GM15510 (cell line): ENCODE data around the gene RXFP2.

Experiments
- POLR2A ChIP-seq: IDR thresholded peaks from 3 replicates; pipeline ENCODE4 v1.6.1; 2011; ENCODE audit warnings: borderline replicate concordance; ENCODE audit not compliant: insufficient read length; ENCODE audit errors: extremely low read depth

The RXFP2 gene, protein sequence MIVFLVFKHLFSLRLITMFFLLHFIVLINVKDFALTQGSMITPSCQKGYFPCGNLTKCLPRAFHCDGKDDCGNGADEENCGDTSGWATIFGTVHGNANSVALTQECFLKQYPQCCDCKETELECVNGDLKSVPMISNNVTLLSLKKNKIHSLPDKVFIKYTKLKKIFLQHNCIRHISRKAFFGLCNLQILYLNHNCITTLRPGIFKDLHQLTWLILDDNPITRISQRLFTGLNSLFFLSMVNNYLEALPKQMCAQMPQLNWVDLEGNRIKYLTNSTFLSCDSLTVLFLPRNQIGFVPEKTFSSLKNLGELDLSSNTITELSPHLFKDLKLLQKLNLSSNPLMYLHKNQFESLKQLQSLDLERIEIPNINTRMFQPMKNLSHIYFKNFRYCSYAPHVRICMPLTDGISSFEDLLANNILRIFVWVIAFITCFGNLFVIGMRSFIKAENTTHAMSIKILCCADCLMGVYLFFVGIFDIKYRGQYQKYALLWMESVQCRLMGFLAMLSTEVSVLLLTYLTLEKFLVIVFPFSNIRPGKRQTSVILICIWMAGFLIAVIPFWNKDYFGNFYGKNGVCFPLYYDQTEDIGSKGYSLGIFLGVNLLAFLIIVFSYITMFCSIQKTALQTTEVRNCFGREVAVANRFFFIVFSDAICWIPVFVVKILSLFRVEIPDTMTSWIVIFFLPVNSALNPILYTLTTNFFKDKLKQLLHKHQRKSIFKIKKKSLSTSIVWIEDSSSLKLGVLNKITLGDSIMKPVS

DNA sequence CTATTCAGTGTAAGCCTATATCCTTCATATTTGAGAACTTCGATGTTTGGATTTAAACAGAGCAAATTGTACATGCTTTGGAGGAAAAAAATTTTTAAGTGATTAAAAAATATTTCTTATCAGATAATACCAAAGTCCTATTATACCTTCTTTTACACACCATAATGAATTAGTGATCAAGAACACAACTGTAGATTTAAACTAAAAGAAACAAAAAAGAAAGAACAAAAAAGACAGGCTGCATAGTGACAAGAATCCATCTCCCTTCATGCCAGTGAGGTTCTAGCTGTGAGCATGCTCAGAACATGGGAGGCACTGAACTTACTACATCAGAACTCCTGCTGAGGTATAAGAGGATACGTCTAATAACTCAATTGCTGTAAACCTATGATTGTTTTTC is at the start of gene RXFP2:
Gene RXFP2, plus strand, starts transcription at position 301 of the 400 bp plus-strand sequence. Its CDS starts 87 bp downstream, at position 388.
- no peak for TF ChIP-seq POLR2A

DNA sequence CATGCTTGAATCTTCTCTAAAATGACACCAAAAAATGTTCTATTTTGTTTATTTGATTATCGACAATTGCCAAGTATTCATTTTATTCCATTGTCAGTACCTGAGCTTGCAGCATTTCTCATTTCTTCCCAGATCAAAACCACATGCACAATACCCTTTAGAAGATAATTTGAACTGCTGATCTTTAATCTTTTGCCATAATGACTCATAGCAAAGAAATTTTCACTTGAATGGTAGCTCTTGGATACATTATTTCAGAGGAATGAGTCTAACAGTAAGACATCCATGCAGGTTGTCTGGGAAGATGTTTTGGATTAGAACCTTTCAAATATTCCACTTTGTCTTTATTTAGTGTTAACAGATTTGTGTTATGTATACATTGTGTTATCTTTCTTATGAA is 42.0 kb upstream of the RXFP2 start:
- TF ChIP-seq POLR2A = no peak

DNA sequence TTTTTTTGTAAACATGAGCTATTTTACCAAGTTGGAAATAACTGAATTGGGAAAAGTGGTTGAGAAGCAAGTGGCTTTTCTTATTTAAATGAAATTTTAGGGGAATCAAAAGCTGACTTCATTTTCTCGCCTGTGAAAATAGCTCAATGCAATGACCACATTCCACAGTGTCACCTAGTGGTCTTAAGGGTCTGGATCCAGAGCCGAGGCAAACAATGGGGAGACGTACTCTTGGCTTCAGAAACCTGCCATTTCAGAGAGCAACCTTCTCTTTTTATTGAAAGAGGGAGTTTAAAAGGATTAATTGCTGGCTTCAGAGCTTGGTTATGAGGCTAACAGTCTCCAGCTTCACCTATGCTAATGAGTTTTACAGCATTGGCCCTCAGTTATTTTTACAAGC is 39.7 kb upstream of the RXFP2 start:
- no peak for TF ChIP-seq POLR2A

DNA sequence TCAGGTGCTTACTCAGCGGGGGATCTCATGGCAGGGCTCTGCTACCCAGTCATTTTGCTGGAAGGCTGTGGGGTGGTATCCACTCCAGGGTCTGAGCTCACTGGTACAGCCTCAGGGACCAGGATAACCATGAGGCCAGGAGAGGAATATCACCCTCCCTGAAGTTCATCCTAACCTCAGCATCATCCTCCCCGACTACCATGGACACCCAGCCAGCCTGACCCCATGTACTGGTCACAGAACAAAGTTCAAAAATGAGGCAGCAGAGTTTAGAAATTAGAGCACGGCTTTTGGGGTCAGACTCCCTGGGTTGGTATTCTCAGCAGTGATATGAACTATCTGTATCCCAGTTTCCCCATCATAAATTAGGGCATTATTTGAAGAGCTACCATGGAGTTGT is 35.5 kb upstream of the RXFP2 start:
- no peak for TF ChIP-seq POLR2A

DNA sequence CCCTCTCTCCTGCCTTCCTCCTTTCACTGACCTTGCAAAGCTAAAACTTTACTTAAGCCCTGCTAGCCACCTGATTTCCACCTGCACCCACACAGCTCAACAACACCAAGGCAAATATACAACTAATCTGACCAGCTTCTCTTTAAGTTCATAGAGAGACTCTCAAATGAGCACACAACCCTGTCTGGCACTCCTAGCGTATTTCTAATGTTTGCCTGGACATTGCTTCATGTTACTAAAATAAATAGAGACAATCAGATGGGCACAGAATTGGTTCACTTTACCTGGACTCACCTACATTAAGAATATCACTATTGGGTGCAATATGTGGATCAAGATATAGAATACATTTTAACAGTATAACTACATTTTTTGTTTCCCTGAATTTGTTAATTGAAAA is 33.2 kb upstream of the RXFP2 start:
- no peak for TF ChIP-seq POLR2A

DNA sequence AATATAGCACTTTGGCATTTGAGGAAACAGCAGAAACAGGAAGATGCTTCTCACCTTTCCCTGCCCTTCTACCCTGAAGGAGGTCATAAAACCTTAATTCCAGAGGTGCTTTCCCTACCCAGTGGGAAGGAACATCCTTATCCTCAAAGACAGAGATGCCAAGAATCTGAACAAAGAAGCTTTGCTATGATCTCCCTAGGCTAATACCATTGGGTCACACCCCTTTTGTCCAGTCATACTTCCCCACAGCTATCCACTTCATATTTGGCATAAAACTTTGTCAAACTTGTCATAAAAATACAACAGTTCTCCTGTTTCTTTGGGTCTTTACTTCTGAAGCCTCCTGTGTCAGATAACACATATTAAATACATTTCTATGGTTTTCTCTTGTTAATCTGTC is 21.7 kb upstream of the RXFP2 start:
- no peak for TF ChIP-seq POLR2A

DNA sequence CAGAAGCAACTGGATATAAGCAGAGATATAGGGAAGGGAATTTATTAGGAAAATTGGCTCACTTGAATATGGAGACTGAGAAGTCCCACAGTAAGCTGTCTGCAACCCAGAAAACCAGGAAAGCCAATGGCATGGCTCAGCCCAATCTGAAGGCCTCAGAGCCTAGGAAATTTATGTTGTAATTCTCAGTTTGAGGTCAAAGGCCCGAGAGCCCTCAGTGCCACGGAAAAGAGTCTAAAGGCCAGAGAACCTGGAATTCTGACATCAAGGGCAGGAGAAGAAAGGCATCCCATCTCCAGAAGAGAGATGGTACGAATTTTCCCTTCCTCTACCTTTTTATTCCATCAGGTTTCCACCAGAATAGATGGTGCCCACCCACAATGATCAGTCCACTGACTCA is 20.1 kb upstream of the RXFP2 start:
- TF ChIP-seq POLR2A = no peak

DNA sequence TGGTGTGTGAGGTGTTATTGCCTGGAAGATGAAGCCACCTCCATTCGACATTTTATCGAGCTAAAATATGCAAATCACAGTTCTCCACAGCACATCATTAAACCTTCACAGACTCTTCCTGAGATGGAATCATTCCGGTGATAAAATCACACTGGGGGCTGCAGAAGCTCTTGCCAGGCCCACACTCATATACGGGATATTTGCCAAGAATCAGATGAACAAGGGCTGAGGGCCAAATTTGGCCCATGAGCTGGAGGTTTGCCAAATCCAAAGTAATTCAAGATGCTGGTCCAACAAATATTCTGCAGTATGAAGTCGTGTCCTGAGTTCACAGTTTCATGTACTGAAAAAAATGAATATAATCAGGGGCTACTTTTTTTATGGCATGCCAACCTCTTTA is 16.7 kb upstream of the RXFP2 start:
- no peak for TF ChIP-seq POLR2A

DNA sequence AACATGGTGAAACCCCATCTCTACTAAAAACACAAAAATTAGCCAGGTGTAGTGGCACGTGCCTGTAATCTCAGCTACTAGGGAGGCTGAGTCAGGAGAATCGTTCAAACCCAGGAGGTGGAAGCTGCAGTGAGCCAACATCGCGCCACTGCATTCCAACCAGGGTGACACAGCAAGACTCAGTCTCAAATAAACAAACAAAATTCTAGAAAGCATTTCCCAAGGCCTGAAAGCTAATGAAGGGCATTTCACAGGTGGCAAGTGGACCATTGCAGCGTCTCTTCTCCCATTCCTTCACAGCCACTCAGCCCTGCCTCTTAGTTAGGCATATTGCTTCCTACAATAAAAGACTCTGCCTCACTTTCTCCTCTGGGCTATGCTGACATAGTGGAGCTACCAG is 13.5 kb upstream of the RXFP2 start:
- TF ChIP-seq POLR2A = no peak

DNA sequence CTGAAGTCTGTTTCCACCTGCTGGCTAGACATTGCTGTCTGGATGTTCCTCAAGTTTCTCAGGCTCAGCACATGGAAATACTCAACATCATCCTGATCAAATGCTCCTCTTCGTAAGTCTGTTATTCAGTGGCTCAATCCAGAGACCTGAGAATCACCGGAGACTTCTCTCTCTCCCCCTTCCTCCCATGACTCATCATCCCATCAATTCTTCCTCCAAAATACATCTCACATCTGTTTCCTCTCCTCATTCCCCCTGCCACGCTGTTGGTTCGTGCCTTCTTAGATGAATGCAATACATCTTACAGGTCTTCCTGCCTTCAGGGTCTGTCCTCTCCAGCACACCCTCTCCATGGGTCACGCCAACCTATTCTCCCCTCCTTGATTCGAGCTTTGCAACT is 7.4 kb upstream of the RXFP2 start:
- no peak for TF ChIP-seq POLR2A

DNA sequence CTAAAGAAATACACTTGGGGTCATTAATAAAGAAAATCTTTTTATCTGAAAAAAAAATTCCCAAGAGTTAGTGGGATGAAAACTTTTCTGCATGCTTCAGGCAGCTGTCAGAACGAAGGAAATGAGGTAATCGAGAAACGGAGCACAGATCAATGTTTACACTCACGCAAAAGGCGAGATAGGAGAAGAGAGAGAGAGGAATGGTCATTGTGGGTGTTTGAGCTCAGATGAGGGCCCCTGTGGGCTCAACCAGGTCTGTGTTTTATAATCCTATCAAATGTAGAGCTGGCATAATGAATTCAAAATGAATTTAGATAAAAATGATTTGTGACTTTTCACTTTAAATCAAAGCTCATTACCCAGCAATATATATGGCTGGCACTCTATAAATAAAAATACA is 6.3 kb upstream of the RXFP2 start:
- TF ChIP-seq POLR2A = no peak

DNA sequence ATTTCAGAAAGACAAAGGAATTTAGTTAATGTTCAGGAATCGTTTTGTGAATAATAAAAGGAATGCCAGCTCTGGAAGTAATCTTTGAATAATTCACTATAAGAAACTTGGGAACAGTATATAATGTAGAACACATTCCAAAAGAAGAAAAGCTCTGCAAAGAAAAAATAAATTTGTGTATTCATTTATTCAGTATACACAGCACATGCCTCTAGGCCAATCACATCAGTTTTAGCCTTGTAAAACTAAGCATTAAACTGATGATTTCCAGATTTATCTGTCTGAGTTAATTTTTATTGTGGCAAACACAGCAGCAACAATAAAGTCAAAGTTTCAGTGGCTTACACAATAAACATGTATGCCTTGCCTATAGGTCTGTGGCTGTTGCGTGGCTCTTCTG is 5.7 kb upstream of the RXFP2 start:
- no peak for TF ChIP-seq POLR2A

DNA sequence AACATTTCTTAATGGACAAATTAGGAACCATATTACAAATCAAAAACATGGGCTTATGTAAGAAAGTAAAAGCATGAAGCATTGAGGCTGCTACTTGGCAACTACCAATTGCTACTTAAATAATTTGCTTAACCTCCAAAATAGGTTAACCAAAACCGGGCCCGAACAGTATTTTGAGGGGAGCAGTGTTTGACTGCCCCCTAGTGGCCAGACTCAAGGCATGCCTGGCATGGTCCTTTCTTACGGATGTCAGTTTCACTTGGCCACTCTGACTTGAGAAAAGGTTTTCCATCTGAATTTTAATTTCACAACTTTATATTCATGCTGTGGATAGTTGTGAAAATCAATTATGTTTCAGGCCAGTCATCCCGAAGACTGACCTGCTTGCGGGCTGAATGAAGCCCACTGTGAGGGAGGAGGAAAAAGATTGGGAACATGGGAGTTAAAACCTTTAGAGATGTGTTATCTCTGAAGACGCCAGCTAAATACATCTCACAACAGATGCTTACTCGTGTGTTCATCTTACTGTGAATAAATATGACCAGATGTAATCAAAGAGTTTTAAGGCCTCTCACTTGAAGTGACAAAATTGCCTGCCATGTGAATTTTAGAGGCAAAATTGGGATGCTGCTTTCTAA is 2.9 kb downstream of the RXFP2 start:
- TF ChIP-seq POLR2A = no peak

DNA sequence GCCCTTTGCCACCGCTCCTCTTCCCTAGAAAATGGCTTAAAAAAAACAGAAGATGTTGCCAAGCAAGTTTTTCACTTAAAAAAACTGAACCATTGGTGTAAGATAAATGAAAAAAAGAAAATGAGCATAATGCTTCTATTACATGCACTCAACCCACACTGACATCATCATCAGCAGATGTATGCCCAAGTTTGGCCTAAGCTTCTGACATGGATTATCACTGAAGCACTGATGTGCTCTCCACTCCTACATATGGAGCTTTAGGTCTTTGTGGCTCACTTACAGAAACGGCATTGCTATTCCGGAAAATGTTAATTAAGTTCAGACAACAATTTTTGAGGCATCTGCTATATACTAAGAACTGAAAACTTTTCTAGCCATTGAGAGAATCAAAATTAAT is 8.0 kb downstream of the RXFP2 start:
- no peak for TF ChIP-seq POLR2A

DNA sequence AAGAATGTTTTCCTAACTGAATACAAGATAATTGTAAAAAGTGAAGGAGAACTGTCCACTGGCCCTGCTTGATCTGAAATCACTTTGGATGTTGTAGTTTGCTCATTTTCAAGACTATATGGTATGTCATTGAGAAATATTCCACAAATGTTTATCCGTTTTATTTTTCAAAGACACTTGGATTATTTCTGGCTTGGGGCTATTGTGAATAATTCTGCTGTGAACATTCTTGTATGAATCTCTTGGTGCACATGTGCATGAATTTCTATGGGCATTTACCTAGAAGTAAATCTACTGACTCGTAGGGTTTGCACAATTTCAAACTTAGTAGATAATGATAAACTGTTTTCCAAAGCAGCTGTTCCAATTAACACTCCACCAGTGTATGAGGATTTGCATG is 8.6 kb downstream of the RXFP2 start:
- TF ChIP-seq POLR2A = no peak
